GM21528 (cell line): Measurements from ENCODE around the gene FOXN3.
"Not testable (repeated sequence)": the region's sequence is repeated elsewhere in the genome, so short reads cannot be mapped to it uniquely, and the experiment has no call there.

ENCODE experiments used
- ATAC-seq: cut with Tn5 transposase; IDR thresholded peaks from one replicate; pipeline ENCODE4 v1.9.1; 2021; ENCODE audit warnings: mild to moderate bottlenecking, moderate library complexity; ENCODE audit not compliant: unreplicated experiment, low FRiP score

The FOXN3 gene

DNA sequence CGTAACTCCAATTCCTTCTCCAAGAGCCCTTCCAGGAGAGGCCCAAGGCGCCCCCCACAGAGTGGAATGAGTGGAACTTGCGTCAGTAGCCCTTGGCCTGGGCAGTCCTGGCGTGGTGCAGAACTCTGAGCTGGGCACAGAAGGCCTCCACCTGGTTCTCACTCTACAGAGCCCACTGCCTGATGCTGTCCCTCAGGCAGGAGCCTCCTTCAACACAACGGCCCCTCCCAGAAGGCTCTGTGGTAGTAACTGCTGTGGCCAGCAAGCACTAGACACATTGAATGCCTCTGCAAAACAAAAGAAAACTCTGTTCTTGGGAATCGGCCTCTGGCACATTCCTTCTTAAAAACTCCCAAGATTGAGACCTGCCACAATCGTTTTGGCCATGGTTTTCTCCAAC, 258.9 kb downstream of the FOXN3 start:
- ATAC-seq: not testable (repeated sequence)

DNA sequence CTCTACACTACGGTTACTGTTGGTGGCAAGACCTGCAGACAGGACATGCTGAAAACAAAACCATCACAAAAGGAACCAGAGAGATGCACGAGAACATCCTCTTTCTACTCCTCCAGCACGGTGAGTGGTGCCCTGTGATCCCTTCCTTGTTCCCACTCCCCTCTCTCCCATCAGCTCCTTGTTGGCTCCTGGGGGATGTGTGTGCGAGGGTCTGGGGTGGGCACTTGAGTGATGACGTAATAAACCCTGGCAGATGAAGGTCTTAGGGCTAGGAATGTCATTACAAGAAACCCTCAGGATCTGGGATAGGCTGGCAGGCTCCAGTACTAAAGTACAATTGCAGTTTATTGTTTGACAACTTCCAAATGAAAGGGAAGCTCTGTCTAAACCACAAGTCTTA, 261.5 kb downstream of the FOXN3 start:
- ATAC-seq: no peak

DNA sequence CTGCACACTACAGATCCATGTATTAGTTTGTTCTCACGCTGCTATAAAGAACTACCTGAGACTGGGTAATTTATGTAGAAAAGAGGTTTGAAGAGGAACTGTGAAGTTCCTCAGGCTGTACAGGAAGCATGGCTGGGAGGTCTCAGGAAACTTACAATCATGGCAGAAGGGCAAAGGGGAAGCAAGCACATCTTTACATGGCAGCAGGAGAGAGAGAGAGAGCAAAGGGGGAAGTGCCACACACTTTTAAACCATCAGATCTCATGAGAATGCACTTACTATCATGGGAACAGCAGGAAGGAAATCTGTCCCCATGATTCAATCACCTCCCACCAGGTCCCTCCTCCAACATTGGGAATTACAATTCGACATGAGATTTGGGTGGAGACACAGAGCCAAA, 265.3 kb downstream of the FOXN3 start:
- not testable (repeated sequence) for ATAC-seq

- no peak for ATAC-seq
Measured at GRCh38 chr14:89146274-89146673, 270.8 kb downstream of the FOXN3 start.

- no peak for ATAC-seq
Measured at GRCh38 chr14:89144642-89145041, 272.4 kb downstream of the FOXN3 start.

DNA sequence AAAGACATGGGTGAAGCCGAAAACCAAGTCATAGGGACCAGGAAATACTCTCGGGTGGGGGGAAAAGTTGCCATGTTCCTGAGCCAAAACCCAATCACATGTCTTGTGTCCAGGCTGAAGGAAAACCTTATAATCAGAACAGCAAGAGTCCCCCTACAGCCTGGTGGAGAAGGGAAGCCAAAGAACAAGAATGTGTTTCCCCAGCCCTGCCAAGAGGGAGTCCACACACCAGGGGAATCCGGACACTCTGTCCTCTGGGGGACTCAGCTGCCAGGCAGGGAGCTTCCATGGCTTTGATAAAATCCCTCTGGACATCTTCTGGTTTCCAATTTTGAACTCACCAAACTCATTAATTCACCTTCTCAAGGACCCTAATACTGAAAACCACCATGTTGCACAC, 273.0 kb downstream of the FOXN3 start:
- ATAC-seq: no peak

- no peak for ATAC-seq
Measured at GRCh38 chr14:89143595-89143994, 273.4 kb downstream of the FOXN3 start.

DNA sequence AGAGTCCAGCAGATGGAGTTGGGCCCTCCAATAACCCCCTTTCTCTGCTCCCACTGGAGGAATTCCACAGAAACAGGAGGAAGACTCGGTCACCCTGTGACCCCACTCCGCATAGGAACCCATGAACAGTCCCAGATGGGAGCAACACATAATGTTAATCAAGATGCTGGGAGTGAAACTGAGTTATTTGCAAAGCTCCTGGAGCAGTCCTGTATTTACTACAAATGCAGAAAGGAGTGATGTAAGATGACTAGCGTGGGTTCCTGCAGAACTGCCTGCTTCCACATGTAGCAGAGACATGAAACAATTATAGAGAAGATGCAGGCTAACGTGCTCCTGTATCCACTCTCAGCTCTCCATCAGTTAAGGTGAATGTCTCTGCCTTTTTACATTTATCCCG, 274.7 kb downstream of the FOXN3 start:
- no peak for ATAC-seq

- no peak for ATAC-seq
Measured at GRCh38 chr14:89141862-89142261, 275.2 kb downstream of the FOXN3 start.

DNA sequence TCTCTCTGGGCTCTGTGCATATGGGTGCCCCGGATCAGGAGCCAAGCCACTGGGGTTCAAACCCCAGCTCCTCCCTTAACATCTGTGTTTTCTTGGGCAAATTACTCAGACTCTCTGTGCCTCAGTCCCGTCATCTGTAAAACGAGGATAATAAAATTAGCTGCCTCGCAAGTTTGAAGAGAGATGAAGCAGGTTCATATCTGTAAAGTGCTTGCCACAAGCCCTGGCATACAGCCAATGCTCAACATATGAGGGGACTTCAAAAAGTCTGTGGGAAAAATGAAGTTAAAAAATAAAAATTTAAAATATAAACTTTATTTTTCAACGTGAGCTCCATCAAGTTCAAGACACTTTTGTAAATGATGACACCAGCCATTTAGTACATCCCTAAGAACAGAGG, 276.7 kb downstream of the FOXN3 start:
- ATAC-seq: no peak

- ATAC-seq: no peak
Measured at GRCh38 chr14:89139404-89140247, 277.4 kb downstream of the FOXN3 start.

DNA sequence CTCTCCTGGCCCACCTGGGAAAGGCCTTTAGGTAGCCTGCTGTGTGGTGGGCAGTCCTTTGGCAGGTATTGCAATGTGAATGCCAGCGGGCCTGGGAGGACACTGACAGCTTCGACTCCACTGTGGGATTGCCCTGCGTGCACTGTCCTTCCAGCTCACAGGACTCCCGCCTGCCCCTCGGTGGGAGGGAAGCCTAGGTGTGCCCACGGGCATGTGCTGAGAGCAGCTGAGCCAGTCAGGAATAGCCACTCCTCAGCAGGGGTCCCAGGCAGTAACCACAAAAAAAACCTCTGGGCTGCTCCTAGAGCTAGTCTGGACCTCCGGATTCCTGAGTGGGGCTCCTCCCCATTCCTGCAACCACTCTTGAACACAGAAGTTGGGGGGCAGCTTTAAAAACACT, 278.2 kb downstream of the FOXN3 start:
- no peak for ATAC-seq

DNA sequence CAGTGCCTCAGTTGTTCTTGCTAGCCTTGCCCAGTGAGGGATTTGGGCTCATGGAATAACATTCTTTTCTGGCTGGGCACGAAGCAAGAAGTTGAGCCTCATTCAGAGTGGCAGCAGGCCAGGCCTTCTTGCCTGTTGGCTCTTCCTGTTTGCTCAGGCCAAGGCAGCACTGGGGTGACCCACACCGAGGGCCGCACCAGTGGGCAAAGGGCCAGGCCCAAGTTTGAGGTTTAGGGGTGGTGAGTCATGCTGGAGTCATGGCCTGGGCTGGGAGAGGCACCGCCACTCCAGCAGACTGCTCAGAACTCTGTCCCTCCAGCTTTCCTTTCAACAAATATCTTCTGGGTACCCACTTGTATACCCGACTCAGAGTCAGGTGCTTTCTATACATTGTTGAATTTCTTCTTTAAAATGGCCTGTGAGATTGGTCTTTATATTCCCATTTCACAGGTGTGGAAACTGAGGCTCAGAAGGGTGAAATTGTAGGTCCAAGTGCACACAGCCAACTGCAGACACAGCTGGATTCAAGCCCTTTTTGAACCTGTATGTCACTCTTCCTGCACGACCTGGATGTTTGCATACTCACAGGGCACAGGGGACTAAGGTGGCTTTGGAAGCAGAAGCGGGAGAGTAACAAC, 279.4 kb downstream of the FOXN3 start:
- ATAC-seq: no peak

DNA sequence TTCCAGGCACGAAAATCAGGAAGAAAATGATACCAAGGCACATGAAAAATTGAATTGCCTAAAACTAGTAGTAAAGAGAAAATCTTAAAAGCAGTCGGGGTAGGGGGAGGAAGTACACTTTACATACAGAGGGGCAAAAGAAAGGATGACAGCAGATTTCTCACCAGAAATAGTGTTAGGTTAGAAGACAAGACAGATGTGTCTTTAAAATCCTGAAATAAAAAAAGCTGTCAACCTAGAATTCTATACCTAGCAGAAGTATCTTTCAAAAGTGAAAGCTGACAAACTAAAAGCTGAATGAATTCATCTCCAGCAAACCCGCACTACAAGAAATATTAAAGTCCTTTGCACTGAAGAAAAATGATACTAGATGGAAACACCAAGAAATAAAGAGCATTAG, 280.4 kb downstream of the FOXN3 start:
- ATAC-seq: no peak

GRCh38 chr14:89134640-89135039, 282.4 kb downstream of the FOXN3 start:
- no peak for ATAC-seq

DNA sequence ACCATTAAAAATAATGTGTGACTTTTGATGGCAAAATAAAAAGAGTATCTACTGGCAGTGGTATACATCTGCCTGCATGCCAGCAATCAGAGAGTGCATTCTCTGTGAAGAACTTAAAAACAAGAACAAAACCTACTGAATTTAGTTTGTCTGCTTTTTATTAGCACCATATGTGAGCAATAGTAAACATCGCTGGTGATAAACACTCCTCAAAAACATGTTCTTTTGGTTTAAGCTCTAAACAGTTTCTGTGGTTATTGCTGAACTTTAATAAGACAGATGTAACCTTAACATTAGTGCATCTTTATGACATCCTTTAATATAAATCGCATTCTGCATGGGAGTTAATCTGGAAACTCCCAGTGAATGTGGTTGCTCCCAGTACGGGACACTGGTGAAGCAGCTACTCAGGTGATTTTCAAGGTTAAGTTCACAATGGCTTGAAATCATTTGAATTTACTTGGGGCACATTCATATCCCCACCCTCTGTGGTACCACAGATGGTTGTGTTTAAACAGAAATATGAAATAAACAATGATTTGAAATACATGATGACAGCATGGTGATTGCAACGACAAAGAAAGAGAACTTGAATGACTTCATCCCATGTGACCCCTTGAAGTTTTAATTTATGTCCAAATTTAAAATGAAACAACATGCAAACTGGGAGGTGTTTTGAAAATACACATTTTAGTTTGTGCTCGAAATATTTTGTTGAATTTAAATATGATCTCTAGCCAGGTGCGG, 285.9 kb downstream of the FOXN3 start:
- ATAC-seq: no peak

DNA sequence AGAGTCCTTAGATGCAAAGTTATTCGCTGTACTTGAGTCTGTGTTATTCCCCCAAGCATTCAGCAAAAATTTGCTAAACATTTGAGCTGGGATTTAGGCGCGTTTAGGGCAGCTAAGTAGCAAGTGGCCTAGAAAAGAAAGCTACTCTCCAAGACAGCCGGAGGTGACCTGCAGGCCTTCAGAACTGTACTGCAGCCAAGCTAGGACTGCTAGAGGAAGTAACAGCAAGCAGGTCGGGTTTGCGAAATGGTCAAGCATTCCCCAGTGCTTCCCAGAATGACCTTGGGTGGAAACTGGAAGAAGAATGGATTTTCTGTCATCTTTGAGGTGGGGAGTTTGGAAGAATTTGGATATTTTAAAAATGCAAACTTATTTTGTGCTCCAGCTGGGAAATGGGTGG, 287.5 kb downstream of the FOXN3 start:
- no peak for ATAC-seq

DNA sequence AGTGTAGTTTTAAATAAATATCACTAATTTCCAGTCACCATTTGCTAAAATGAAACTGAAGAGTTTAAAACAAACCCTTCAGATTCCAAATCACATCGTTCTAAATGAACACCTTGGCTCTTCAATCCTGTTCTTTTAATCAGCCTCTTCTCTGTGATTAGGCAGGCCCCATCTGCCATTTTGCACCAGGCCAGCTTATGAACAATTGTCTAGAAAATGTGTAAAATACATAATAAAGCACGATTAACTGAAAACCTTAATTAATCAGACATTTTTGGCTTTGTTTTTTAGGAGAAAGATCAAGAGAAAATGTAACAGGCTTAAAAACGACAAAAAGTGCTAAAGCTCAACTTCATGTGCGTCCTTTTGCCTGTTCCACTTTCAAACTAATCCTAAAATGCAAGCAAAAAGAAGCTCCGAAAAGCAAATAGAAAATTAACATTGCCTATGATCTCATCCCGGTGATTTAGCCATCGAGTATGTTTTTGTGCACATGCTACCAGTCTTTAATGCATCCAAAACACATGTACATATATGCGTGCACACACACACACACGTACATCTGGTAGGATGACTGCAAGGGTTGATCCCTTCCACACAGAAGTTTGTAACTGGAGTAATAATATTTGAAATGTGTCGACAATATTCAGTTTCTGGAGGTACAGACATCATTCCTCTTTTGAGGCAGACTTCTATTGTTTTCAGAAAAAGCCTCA, 288.6 kb downstream of the FOXN3 start:
- ATAC-seq: no peak

DNA sequence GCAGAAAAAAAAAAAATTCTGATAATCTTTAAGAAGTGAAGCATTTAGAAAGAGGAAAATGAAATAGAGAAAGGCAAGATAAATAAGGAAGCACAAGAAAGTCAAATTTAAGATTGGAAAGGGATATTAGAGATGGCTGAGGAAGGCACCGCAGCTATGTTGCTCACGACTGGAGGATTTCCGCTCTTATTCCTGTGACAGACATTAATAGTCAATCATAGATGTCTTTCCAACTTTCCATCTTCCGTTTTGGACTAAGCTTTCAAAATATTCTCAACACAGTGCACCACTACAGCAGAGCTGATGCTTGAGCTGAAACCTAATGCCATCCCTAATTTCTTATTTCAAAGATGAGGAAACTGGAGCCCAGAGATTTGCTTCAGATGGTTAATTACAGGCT, 290.6 kb downstream of the FOXN3 start:
- no peak for ATAC-seq

DNA sequence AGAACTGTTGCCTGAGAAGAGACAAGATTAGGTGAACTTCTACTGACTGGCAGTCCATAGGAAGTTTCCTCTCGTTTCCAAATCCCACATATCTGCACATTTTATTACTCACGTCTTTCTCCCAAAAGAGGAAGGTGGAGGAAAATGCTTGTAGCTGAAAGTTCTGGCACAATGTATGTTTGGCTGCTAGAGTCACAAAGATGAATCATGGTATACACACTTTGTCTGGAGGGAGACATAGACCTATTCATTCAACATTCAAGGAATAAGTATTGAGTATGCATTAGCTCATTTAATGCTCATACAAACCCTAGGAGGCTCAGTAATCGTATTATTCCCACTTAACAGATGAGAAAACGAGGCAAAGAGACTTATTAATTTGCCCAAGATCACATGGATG, 291.8 kb downstream of the FOXN3 start:
- no peak for ATAC-seq

DNA sequence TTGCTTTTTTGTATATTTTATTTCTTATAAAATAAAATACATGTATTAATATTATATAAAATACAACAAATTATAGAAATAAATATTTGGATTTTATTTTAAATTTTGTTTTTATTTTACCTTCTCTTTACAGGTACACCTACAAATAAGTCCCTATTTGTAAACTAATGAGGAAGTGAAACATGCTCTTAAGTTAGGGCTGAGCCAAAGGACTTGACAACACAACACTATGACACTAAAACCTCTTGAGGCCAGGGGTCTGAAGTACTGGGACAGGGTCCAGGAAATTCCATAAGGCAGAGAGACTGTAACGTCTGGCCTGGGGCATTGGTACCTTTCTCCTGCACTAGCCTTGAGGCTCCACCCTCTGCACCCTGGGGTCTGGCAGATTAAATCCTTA, 293.2 kb downstream of the FOXN3 start:
- no peak for ATAC-seq
